HFF-Myc (cell line): ENCODE results near the gene UBTD1.

Source experiments
- DNase-seq: peaks from one replicate; pipeline ENCODE4 v3.0.0-alpha.2; 2011; ENCODE audit warnings: low read depth; ENCODE audit errors: extremely low read depth
- H3K4me3 ChIP-seq: replicated peaks from 2 replicates; pipeline ENCODE4 v1.5.1; 2011; ENCODE audit warnings: low read depth, mild to moderate bottlenecking, control low read depth, low read length
- TF ChIP-seq, protein P1 (sequence below): IDR thresholded peaks from 2 replicates; pipeline ENCODE4 v1.5.1; 2012; ENCODE audit warnings: mild to moderate bottlenecking, low read depth, low read length, control low read depth; ENCODE audit errors: missing control alignments

The UBTD1 gene

DNA sequence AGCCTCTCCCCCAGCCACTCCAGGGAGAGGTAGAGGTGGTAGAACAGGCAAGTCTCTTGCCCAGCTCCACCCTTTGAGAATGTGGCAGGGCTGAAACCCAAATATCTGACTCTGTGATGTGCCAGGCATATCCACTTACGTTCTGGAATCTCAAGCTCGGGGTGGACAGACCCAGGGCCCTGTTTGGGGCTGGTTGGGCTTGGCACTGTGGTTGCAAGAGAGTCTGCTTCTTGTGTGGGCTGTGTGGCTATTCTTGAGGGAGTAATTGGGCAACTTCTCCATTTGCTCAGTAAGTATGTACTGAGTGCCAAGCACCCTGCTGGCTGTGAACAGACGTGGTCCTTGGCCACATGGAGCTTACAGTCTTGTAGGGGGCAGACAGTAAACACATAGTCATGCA, 4.7 kb downstream of the UBTD1 start:
- H3K4me3 ChIP-seq: no peak overlapping the region
- DNase-seq: no peak
- TF ChIP-seq, protein P1, sequence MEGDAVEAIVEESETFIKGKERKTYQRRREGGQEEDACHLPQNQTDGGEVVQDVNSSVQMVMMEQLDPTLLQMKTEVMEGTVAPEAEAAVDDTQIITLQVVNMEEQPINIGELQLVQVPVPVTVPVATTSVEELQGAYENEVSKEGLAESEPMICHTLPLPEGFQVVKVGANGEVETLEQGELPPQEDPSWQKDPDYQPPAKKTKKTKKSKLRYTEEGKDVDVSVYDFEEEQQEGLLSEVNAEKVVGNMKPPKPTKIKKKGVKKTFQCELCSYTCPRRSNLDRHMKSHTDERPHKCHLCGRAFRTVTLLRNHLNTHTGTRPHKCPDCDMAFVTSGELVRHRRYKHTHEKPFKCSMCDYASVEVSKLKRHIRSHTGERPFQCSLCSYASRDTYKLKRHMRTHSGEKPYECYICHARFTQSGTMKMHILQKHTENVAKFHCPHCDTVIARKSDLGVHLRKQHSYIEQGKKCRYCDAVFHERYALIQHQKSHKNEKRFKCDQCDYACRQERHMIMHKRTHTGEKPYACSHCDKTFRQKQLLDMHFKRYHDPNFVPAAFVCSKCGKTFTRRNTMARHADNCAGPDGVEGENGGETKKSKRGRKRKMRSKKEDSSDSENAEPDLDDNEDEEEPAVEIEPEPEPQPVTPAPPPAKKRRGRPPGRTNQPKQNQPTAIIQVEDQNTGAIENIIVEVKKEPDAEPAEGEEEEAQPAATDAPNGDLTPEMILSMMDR: no peak

DNA sequence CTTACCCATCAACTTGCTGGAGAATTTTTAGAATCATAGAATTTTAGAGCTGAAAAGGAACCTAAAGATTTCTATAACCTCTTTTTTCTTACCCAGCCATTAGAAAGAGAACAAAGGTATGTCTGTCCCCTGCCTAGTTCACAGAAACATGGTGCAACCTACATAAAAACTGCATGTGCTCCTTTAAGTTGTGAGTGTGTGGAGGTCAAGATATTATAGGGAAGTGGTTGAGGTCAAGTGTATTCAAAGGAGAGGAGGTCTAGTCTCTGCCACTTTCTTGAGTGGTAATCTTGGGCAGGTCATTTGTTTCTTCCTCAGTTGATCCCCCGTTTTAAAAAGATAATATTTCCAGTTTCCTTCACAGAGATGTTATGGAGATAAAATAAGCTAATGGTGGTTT, 6.4 kb downstream of the UBTD1 start:
- TF ChIP-seq, protein P1: no peak
- no peak for DNase-seq
- H3K4me3 ChIP-seq: no peak overlapping the region

DNA sequence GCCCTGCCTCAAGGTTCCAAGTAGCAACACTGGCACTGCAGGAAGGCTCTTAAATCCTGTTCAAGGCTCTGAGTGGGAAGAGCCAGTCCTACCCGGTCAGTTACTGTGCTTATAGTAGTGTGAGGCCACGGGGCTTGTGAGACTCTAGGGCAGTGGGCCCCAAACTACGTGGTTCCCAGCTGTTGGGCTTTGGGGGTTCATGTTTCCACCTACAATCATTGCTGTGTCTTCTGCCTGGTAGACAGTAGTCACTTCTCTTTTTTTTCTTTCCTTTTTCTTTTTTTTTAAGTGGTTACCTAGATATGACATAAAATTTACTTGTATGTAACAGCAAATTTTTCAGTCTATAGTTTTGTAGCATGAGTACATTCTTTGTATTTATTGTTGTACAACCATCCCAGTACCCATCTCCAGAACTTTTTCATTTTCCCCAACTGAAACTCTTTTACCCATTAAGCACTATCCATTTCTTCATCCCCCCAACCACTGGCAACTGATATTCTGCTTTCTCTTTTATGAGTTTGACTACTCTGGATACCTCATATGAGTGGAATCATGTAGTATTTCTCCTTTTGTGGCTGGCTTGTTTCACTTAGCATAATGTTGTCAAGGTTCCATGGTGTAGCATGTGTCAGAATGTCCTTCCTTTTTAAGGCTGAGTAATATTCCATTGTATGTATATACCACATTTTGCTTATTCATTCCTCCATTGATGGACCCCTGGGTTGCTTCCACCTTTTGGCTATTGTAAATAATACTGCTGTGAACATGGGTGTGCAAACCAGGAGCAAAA, 7.7 kb downstream of the UBTD1 start:
- TF ChIP-seq, protein P1: no peak
- no peak overlapping the region for H3K4me3 ChIP-seq
- DNase-seq: no peak

DNA sequence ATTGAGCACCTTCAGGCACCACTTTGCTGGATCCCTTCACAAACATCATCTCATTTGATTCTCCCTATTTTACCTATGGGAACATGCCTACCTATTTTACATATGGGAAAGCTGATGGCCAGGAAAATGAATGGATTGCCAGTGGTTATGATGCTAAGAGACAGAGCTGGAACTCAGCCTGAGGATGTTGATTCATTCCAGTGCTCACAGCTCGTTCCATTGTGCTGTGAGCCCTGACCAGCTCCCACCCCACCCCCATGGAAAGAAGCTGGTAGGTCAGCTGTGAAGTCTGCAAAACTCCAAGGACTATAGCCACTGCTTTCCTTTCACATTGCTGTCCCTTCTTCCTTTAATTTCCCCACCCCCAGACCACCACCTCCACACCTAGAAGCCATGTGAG, 9.6 kb downstream of the UBTD1 start:
- no peak overlapping the region for H3K4me3 ChIP-seq
- no peak for DNase-seq
- TF ChIP-seq, protein P1: no peak

DNA sequence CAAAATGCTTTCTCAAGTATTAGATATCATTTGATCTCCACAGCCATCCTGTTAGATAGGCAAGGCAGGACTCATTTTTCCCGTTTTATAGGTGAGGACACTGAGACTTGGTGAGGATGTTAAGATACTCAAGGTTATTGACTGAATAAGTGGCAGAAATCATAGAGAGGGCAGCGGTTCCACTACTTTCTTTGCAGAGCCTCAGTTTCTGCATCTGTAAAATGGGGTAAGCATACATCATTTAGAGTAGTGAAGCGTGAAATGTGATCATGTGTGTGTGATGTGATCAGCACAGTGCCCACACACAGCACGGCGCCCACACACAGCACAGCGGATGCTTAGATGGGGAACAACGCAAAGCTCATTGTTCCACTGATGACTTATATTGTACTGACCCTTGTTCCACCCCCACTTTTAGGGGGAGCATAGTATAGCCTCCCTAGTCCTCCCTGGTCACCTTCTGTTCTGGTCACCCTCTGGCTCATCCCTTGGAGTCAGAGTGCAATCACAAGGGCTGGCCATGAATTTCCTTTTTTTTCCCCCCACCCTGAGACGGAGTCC, 10.5 kb downstream of the UBTD1 start:
- no peak for DNase-seq

DNA sequence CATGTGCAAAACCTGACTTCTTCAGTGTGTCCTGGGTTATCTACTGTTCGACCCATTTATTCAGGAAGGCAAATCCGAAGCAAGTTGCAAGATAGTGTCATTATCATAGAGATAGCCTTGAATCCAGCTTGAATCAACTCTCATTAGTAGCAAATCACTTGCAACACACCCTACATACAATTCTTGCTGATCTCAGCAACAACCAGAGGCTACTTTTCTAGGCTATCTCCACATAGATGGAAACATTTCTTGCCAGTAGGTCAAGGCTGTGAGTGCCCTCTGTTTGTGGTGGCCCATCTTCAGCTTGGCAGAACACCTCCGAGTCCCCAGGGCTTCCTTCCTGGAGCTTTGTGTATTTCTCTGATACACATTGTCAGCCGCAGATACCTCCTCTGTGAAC, 12.0 kb downstream of the UBTD1 start:
- TF ChIP-seq, protein P1: no peak
- H3K4me3 ChIP-seq: no peak overlapping the region
- DNase-seq: no peak

More for the DNA sequence above, 10.5 kb downstream of the UBTD1 start:
- TF ChIP-seq, protein P1: no peak
- no peak overlapping the region for H3K4me3 ChIP-seq
